Measurements from ENCODE around the gene HAUS2.
A peak's percentile ranks its signal among the peaks of the same experiment; 100 is the strongest.

HAUS2 gene

GRCh38 chr15:42582569-42583375 is 34.1 kb downstream of the HAUS2 start:
- Histone ChIP-seq H3K4me3 (peak overlapping the region; percentile 27 to 42), H3K36me3 (peaks cover 0 to 5% (median 4%) of the 10 kb centered on the region in 3 donors), H3K4me1 (peaks cover 0 to 78% (median 27%) of the 10 kb centered on the region in 4 donors)

GRCh38 chr15:42584031-42584765 is 35.6 kb downstream of the HAUS2 start:
- H3K27ac ChIP-seq: peak overlapping the region; percentile 74 to 79
- DNase-seq: no peak
- H3K9me3 ChIP-seq: no peaks in the 10 kb centered on the region
- no peak for TF ChIP-seq CTCF (IDR thresholded peaks at IDR 0.05)
- peak overlapping the region; percentile 27 to 42 for H3K4me3 ChIP-seq
- H3K27me3 ChIP-seq: no peaks in the 10 kb centered on the region
- peaks cover 0 to 5% (median 4%) of the 10 kb centered on the region in 3 donors for H3K36me3 ChIP-seq
- peaks cover 0 to 64% (median 27%) of the 10 kb centered on the region in 4 donors for H3K4me1 ChIP-seq
- intact Hi-C loops (cut with DNase I; ENCODE audit: low total_unique reads): no loop called here

More at GRCh38 chr15:42582569-42583375, 34.1 kb downstream of the HAUS2 start:
- Histone ChIP-seq H3K27ac (peak overlapping the region; percentile 74 to 79), H3K27me3 (no peaks in the 10 kb centered on the region), H3K9me3 (no peaks in the 10 kb centered on the region)
- intact Hi-C loops (cut with DNase I; ENCODE audit: low total_unique reads): no loop called here
- DNase-seq: no peak
- TF ChIP-seq CTCF (IDR thresholded peaks at IDR 0.05): no peak

- Histone ChIP-seq H3K27ac (peak overlapping the region; percentile 8 to 34), H3K4me1 (peaks cover 0 to 52% (median 13%) of the 10 kb centered on the region in 4 donors), H3K27me3 (no peaks in the 10 kb centered on the region), H3K9me3 (no peaks in the 10 kb centered on the region), H3K4me3 (no peak overlapping the region), H3K36me3 (peaks cover 0 to 5% (median 4%) of the 10 kb centered on the region in 3 donors)
- intact Hi-C loops (cut with DNase I; ENCODE audit: low total_unique reads): no loop called here
- TF ChIP-seq CTCF (IDR thresholded peaks at IDR 0.05): no peak
- no peak for DNase-seq
Measured at GRCh38 chr15:42590619-42591237, 42.1 kb downstream of the HAUS2 start.

GRCh38 chr15:42591238-42591934 is 42.7 kb downstream of the HAUS2 start:
- intact Hi-C loops (cut with DNase I; ENCODE audit: low total_unique reads): no loop called here
- peaks cover 0 to 4% (median 2%) of the 10 kb centered on the region in 3 donors for H3K36me3 ChIP-seq
- H3K27ac ChIP-seq: peak overlapping the region; percentile 34
- H3K9me3 ChIP-seq: no peaks in the 10 kb centered on the region
- no peak for DNase-seq
- H3K27me3 ChIP-seq: no peaks in the 10 kb centered on the region
- TF ChIP-seq CTCF (IDR thresholded peaks at IDR 0.05): peak; percentile 36 to 39
- H3K4me1 ChIP-seq: peaks cover 0 to 54% (median 18%) of the 10 kb centered on the region in 4 donors
- no peak overlapping the region for H3K4me3 ChIP-seq

GRCh38 chr15:42592716-42593115 is 44.1 kb downstream of the HAUS2 start:
- TF ChIP-seq CTCF (IDR thresholded peaks at IDR 0.05): no peak
- H3K4me3 ChIP-seq: no peak overlapping the region

More at GRCh38 chr15:42592716-42593115, 44.1 kb downstream of the HAUS2 start:
- no peaks in the 10 kb centered on the region for H3K36me3 ChIP-seq
- H3K27me3 ChIP-seq: no peaks in the 10 kb centered on the region
- intact Hi-C loops (cut with DNase I; ENCODE audit: low total_unique reads): no loop called here
- H3K4me1 ChIP-seq: peaks cover 0 to 61% (median 18%) of the 10 kb centered on the region in 4 donors
- DNase-seq: no peak
- no peaks in the 10 kb centered on the region for H3K9me3 ChIP-seq
- peak overlapping the region; percentile 34 for H3K27ac ChIP-seq

All from tibial artery (tissue), 4 donors.